HG03558 (cell line): ENCODE data around the gene PRICKLE1.
A peak's percentile ranks its signal among the peaks of the same experiment; 100 is the strongest.

ENCODE experiments used
- ATAC-seq: cut with Tn5 transposase; IDR thresholded peaks from one replicate; pipeline ENCODE4 v1.9.1; 2021; ENCODE audit warnings: moderate number of reproducible peaks; ENCODE audit not compliant: unreplicated experiment; ENCODE audit errors: extremely low read depth

The PRICKLE1 gene

DNA sequence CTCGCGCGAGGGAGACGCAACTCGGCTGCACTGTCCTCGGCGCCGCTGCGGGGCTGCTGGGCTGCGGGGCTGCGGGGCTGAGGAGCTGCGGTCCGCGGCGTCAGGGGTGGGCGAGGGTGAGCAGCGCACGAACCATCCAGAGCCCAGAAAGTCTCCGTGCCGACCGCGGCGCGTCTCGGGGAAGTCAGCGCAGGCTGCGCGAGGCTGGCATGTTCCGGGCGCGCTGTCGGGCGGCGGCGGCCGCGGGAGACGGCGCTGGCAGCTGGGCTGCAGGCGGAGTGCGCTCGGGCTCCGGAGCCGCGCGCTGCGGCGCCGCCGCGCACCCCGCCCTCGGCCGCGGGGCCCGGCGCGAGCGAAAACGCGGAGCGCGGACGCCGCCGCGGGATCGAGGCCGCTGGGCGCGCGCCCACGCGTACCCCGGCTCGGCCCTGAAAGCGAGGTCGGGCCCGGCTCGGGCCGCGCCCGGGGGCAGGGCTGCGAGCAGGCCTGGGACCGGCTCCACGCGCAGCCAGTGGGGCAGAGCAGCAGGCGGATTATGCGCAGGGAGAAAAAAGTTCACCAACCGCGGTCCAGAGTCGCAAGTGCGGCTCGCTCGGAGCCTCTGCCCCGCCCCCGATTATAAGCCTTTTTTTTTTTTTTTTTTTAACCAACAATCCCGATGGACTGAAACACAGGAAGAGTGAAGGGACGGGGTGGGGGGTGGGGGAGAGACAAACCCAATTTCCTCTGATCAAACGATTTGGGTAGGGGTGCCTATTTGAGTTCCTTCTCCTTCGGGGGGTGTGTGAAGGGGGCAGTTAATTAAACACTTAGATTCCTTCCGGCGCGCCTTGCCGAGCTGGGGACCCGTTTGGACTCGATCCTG, at the start of gene PRICKLE1:
PRICKLE1 (minus strand) TSS at position 282 of the 865 bp plus-strand sequence. CDS start 117,230 bp downstream, outside the sequence.
- ATAC-seq, result peak; percentile 49

GRCh38 chr12:42638697-42639096, 49.2 kb upstream of the PRICKLE1 start:
- ATAC-seq, result no peak

- no peak for ATAC-seq
These were observed 48.5 kb upstream of the PRICKLE1 start for GRCh38 chr12:42638011-42638410.

DNA sequence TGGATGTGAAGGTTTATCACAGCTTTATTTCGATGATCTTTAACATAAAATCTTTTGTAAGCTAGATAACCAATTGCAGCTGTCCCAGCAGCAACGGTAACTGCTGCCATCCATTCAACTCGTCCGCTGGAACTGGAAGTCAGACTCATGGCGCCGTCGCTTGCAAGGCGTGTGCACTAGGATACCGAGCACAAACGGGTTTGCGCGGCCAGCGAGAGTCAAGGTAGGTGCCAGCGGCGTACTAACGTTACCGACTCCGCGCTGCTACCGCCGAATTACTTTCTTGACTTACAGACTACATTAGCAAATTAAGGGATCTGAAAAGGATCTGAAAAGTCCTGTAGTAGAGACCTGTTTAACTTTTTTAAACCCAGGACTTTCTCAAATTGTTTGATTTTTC, 47.4 kb upstream of the PRICKLE1 start:
- no peak for ATAC-seq

DNA sequence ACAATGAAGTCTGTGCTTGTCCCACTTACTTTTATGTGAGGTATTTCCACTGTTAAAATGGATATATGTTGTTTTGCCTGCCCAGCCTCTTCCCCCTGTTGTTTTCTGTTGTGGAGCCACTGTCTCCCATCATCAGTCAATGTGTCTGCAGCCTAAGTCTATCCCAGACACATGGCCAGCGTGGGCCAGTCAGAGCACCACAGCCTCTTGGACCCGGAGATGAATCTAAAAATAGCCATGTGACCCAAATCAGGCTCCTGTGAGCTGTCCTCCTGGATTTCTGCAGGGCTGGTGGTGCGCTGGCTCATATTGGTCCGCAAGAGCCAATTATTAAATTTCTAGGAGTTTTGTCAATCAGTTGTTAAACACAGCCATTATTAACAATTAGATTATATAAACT, 44.0 kb upstream of the PRICKLE1 start:
- no peak for ATAC-seq

DNA sequence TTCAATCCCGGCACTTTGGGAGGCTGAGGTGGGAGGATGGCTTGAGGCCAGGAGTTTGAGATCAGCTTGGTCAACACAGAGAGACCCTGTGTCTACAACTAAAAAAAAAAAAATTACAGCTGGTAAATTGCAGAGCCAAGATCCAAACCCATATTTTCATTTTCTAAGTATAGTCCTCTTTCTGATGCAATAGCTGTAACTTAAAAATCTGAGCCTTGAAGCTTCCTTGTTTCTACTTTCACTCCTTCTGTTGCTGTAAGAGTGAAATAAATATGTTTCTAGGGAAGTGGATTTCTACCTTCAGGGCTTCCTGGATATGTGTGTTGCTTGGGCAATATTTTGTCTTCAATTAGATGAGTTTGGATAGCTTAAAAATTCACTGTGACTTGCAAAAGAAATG, 42.0 kb upstream of the PRICKLE1 start:
- no peak for ATAC-seq

- no peak for ATAC-seq
These were observed 40.8 kb upstream of the PRICKLE1 start for GRCh38 chr12:42630314-42630713.

GRCh38 chr12:42627151-42627550, 37.6 kb upstream of the PRICKLE1 start:
- no peak for ATAC-seq

DNA sequence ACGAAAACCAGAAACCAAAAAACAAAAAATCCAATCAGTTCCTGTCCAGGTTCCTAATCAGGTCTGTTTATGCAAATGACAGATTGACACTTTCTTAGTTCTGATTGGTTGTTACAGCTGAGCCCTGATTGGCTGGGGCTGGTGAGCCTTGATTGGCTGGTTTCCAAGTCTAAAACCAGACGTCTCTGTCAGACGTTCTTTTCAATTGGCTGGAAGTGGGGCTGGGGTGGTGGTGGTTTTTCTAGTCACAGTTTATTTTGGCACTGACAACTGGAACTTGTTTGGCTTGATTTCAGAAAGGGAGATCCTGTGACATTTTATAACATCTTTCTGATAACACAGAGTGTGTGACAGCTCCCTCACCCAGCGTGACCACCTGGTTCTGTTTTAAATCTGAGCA, 36.1 kb upstream of the PRICKLE1 start:
- no peak for ATAC-seq

GRCh38 chr12:42617622-42618021, 28.1 kb upstream of the PRICKLE1 start:
- ATAC-seq, result no peak

DNA sequence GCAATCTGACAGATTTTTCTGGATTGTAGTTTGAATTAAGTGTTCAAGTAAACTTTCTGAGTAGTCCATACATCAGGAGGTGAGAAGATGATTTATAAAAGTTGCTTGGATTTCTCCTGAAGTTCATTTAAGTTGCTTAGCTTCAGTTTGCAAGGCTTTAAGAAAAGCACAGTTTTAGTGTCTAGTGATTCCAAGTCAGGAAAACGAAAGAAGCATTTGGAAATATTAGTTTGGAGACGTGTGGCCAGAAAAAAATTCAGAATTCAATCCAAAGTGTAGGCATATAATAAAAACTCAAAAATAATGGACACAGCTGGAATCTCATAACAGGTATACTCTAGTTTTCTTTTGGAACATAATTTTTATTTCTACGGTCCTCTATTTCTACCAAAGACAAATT, 25.5 kb upstream of the PRICKLE1 start:
- no peak for ATAC-seq

DNA sequence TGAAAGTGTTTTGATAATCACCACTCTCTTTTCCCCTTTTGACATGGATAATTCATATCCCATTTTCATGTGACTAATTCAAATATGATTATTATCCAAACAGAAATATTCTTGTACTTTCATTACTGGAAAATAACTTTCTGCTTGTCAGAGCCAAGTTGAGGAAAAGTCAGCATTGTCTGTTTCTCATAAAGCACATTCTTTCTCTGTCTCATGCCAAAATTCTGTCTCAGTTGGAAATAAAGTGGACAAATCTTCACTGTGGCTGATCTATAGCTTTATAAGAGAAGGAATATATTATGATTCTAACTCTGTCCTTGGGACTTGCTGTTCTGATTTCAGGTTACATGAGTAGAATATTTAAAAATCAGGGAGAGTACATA, 22.7 kb upstream of the PRICKLE1 start:
- ATAC-seq, result no peak

GRCh38 chr12:42611571-42612230, 22.2 kb upstream of the PRICKLE1 start:
- no peak for ATAC-seq

DNA sequence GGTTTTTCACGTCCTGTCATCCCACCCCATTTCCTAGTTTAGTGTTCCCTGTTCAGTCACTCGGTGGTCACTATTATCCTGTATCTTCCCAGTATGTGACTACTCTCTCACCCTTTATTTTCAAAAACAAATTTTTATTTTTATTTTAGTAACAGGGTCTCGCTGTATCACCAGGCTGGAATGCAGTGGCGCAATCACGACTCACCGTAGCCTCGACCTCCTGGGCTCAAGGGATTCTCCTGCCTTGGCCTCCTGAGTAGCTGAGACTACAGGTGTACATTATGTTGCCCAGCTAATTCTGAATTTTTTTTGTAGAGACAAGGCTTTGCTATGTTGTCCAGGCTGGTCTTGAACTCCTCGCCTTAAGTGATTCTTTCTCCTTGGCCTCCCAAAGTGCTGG, 20.1 kb upstream of the PRICKLE1 start:
- no peak for ATAC-seq

DNA sequence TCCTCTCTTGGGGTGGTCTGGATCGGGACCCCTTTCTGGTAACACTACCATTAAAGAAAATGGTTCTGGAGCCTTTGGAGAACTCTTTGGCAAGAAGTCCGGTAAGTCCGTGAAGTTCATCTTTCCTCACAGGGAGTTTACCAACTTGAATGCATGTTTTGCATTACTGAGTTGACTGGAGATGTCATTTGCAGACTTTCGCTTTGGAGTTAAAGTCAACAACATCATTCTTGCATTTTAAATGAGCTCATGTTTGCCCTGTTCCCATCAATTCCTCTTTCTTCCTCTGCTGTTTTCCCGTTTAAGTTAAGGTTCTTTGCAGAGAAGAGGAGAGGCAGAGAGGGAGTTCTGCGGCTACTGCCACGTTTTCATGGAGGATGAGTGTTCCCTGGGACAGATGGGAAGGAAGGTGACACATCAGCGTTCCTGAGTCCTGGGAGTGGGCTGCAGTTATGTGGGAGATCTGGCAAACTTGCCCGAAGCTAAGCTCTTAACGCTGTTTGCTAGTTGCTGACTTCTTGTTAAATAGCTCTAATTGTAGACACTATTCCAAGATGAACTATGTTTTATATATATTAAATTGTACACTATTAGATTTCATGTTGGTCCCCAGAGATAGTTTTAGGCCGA, 18.8 kb upstream of the PRICKLE1 start:
- ATAC-seq, result no peak

- ATAC-seq, result no peak
These were observed 18.1 kb upstream of the PRICKLE1 start for GRCh38 chr12:42607584-42608058.

GRCh38 chr12:42606471-42606870, 16.9 kb upstream of the PRICKLE1 start:
- ATAC-seq, result no peak

GRCh38 chr12:42605685-42606084, 16.1 kb upstream of the PRICKLE1 start:
- no peak for ATAC-seq

GRCh38 chr12:42603246-42603990, 13.9 kb upstream of the PRICKLE1 start:
- ATAC-seq, result no peak

DNA sequence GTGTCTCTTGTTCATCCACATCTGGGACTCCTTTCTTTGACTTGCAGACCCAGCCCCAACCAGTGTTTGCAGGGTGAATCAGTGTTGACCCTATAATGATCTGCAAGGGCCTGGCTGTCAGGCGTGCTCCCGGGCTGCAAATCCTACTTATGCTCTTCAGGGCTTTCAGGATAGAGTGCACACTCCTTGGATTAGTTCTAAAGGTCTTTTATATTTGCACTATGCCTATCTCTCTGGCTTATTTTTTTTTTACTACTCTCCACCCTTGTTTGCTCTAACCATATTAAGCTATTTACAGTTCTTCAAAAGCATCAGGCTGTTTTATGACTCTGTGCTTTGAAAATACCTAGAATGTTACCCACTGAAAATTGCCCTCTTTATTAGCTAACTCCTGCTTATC, 4.3 kb upstream of the PRICKLE1 start:
- no peak for ATAC-seq
